GM18519 (cell line): Measurements from ENCODE around the gene GABRB1.
A peak's percentile ranks its signal among the peaks of the same experiment; 100 is the strongest.

ENCODE experiments used
- ATAC-seq: cut with Tn5 transposase; IDR thresholded peaks from one replicate; pipeline ENCODE4 v1.9.1; 2021; ENCODE audit warnings: mild to moderate bottlenecking, moderate library complexity; ENCODE audit not compliant: unreplicated experiment, low FRiP score

The GABRB1 gene

GRCh38 chr4:47031011-47031678 is at the start of gene GABRB1:
TSS of gene GABRB1 (plus strand) at chr4:47031567.
- ATAC-seq: no peak

GRCh38 chr4:46984781-46985180 is 46.6 kb upstream of the GABRB1 start:
- ATAC-seq: no peak

- no peak for ATAC-seq
Observed at GRCh38 chr4:46986922-46987638, 44.3 kb upstream of the GABRB1 start.

- ATAC-seq: no peak
Observed at GRCh38 chr4:46992338-46992737, 39.0 kb upstream of the GABRB1 start.

- no peak for ATAC-seq
Observed at GRCh38 chr4:46993075-46994006, 38.0 kb upstream of the GABRB1 start, which contains the start of gene GABRA4. TSS of gene GABRA4 (minus strand) at chr4:46993581. CDS start at chr4:46993424, 157 bp downstream.

GRCh38 chr4:46994007-46994405 is 37.4 kb upstream of the GABRB1 start:
- no peak for ATAC-seq

GRCh38 chr4:46999566-46999965 is 31.8 kb upstream of the GABRB1 start:
- ATAC-seq: no peak

- no peak for ATAC-seq
Observed at GRCh38 chr4:47000406-47000805, 31.0 kb upstream of the GABRB1 start.

GRCh38 chr4:47002580-47002979 is 28.8 kb upstream of the GABRB1 start:
- peak; percentile 50 for ATAC-seq

GRCh38 chr4:47010347-47010911 is 20.9 kb upstream of the GABRB1 start:
- ATAC-seq: no peak

GRCh38 chr4:47010912-47011446 is 20.4 kb upstream of the GABRB1 start:
- peak; percentile 76 for ATAC-seq

- no peak for ATAC-seq
Observed at GRCh38 chr4:47012676-47013075, 18.7 kb upstream of the GABRB1 start.

GRCh38 chr4:47013373-47013772 is 18.0 kb upstream of the GABRB1 start:
- no peak for ATAC-seq

GRCh38 chr4:47017081-47017480 is 14.3 kb upstream of the GABRB1 start:
- no peak for ATAC-seq

GRCh38 chr4:47017494-47017893 is 13.9 kb upstream of the GABRB1 start:
- ATAC-seq: no peak

- no peak for ATAC-seq
Observed at GRCh38 chr4:47031751-47032404, 511 bp downstream of the GABRB1 start.

- ATAC-seq: peak; percentile 71
Observed at GRCh38 chr4:47032405-47033106, 1.2 kb downstream of the GABRB1 start.

- no peak for ATAC-seq
Observed at GRCh38 chr4:47038263-47038662, 6.9 kb downstream of the GABRB1 start.

- ATAC-seq: no peak
Observed at GRCh38 chr4:47040828-47041227, 9.5 kb downstream of the GABRB1 start.
